Mesodermal cell (in vitro differentiated cells): ENCODE results near the gene TMEM163.
"Not testable (repeated sequence)": the region's sequence is repeated elsewhere in the genome, so short reads cannot be mapped to it uniquely, and the experiment has no call there.

Experiments used
- H3K27ac ChIP-seq: 2 replicates; pipeline ENCODE4 v1.7.0; 2013; ENCODE audit warnings: mild to moderate bottlenecking, low read depth, low read length, moderate library complexity; ENCODE audit not compliant: severe bottlenecking
- H3K36me3 ChIP-seq: 2 replicates; pipeline ENCODE4 v1.7.1; 2013; ENCODE audit warnings: mild to moderate bottlenecking, low read length, moderate library complexity; ENCODE audit not compliant: control insufficient read depth, insufficient read depth
- H3K4me1 ChIP-seq: one replicate; pipeline ENCODE4 v1.7.1; 2013; ENCODE audit warnings: mild to moderate bottlenecking, low read length; ENCODE audit not compliant: insufficient read depth, control insufficient read depth, poor library complexity, severe bottlenecking
- H3K4me3 ChIP-seq: 2 replicates; pipeline ENCODE4 v1.7.0; 2013; ENCODE audit warnings: low read length, control low read depth, mild to moderate bottlenecking; ENCODE audit not compliant: insufficient read depth, poor library complexity, severe bottlenecking; ENCODE audit errors: extremely low read depth
- H3K9me3 ChIP-seq: 2 replicates; pipeline ENCODE4 v1.7.1; 2013; ENCODE audit warnings: mild to moderate bottlenecking, low read length, moderate library complexity; ENCODE audit not compliant: control insufficient read depth
- WGBS, 2 experiments: methylation state at CpG; one replicate each; pipeline ENCODE4 v1.1.5; 2013; ENCODE audit warnings: missing lambda C conversion rate in 2 of 2; ENCODE audit not compliant: insufficient coverage in 2 of 2; 5-methylcytosine and 5-hydroxymethylcytosine counted together

Gene TMEM163

DNA sequence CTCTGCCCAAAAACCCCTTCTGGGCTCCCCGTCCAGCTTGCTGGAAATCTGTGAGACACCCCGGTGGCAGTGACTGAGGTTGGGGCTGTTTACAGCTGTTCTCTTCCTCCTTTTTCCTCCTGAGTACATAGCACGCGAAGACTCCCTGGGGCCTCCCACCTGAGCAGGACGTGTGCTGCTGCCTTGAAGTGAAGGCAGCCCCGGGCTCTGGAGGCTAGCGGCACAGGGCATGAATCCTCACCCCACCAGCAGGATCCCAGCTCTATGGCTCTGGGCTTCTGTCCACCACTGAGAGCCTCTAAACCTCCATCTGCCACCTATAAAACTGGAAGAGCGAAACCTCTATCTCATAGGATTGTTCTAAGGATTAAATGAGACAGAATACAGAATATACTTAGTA, 182.5 kb downstream of the TMEM163 start:
- WGBS, 2 experiments = 84 to 90% methylated on average over 7 of the region's 8 CpGs
- Histone ChIP-seq H3K4me1 (no peaks in the 10 kb centered on the region), H3K36me3 (no peaks in the 10 kb centered on the region), H3K4me3 (no peak overlapping the region), H3K9me3 (no peaks in the 10 kb centered on the region), H3K27ac (no peak overlapping the region)

DNA sequence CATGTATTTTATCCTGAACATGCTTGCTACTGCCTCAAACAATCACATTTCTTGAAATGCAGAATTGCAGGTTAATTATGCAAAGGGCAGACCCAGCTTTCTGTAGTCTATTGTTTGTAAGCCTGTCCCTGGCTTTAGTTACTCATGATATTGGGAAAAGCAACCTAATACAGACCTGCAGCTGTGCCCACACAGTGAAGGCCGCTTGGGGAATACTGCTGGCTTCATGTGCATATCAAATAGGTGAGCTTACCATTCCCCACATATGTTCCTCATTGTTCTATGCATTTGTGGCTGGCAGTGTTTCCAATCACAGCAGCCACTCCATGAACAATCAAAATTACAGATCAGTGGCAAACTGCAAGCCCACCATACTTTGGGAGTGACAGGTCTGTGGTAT, 186.3 kb downstream of the TMEM163 start:
- no peaks in the 10 kb centered on the region for H3K4me1 ChIP-seq
- WGBS, 2 experiments = 60 to 67% methylated on average over 1 of the region's 1 CpG
- no peaks in the 10 kb centered on the region for H3K9me3 ChIP-seq
- no peaks in the 10 kb centered on the region for H3K36me3 ChIP-seq
- peak overlapping the region; percentile 19 for H3K27ac ChIP-seq
- no peak overlapping the region for H3K4me3 ChIP-seq

DNA sequence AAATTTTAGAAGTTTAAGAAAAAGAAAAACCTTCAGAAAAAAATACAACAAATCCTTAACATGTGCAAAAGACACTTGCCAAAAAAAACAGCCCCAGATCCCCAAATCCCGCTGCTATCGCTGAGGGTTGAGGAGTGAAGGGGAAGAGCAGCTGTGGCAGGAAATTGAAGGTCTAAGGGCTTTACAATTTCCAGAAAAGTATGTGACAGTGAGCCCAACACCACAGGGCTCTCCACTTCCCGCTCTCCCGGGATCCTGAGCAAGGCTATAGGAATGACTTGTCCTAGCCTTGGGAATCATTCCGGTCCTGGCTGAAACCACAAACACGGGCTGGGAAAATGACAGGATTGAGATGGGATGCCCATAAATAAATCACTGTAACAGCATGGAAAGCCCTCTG, 191.4 kb downstream of the TMEM163 start:
- Histone ChIP-seq H3K36me3 (no peaks in the 10 kb centered on the region), H3K4me1 (no peaks in the 10 kb centered on the region), H3K4me3 (no peak overlapping the region), H3K27ac (no peak overlapping the region), H3K9me3 (no peaks in the 10 kb centered on the region)
- 86 to 100% methylated on average over 4 of the region's 6 CpGs for WGBS, 2 experiments

DNA sequence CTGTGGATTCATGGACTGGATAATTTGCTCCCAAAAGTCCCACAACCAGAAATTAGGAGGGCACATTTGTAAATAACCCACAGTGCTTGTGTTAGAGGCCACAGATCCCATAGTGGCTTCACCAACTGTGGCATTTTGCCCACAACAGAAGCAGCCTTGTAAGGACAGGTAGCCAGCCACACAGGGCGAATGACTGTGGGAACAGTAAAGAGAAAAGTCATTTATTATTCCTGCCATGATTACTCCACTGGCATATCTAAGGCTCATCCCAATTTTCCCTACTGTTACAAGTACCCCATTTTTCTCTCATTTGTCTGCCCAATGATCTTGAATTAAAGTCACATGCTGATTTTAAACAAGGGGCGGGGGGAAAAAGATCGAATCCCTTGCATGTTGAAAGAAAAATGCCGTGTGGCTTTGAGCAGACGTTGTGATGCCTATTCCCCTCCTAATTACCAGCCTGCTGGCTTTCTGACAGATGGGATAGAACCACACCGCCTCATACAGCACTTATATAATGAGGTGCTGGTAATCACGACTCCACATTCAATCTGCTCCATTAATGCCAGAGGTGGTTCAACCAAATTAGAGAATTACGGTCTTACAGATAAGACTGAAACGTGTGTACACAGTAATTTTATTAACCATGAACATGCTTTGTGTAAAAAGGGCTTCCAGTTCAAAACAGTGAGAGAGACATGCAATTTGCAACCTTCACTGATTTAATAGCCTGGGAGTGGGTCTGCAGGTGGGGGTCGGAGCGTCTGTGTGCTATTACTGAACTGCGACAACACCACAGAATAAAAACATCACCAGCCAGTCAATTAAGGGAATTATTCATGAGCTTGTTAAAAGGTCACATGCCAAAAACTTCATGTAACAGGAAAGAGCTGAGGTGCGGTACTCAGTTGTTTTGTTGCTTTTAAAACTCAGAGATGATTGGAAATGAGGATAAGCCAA, 196.0 kb downstream of the TMEM163 start:
- H3K4me3 ChIP-seq = no peak overlapping the region
- H3K4me1 ChIP-seq = no peaks in the 10 kb centered on the region
- H3K27ac ChIP-seq = no peak overlapping the region
- no peaks in the 10 kb centered on the region for H3K36me3 ChIP-seq
- H3K9me3 ChIP-seq = no peaks in the 10 kb centered on the region
- 89 to 90% methylated on average over 8 to 11 of the region's 13 CpGs for WGBS, 2 experiments

DNA sequence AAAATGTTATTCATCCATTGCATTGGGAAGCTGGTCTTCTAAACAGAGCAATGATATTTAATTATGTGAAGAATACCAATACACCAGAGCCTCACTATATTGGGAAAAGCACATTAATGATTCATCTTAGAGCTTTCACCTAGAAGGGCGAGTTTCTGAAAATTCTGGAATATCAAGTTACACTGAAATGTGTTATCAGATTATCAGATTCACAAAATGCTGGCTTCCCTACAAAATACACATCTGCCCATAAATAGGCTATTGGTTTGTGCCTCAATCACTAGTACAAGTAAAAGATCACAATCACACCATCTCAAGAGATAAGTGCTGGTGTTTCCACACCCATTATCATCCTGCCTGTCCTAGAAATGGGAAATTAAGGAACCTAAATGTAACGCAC, 200.7 kb downstream of the TMEM163 start:
- Histone ChIP-seq H3K36me3 (no peaks in the 10 kb centered on the region), H3K27ac (no peak overlapping the region), H3K9me3 (no peaks in the 10 kb centered on the region), H3K4me1 (no peaks in the 10 kb centered on the region), H3K4me3 (no peak overlapping the region)
- WGBS, 2 experiments = 89 to 100% methylated on average over 1 of the region's 2 CpGs

DNA sequence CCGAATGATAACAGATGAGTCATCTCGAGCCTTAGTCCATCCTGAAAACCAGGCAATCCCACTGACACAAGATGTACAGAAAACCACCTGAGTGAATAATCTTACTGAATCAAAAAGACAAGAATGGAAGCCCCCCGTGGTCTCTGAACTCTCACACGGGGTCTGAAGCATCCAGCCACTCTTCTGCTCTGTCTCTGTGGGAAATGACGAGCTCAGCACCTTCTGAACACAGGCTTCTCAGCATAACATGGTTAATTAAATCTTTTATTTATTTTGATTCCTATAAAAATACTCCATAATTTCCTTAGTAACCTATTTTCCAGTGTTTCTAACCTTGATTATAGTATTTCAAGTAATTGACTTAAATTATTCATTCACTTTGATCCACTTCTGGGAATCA, 203.7 kb downstream of the TMEM163 start:
- no peak overlapping the region for H3K27ac ChIP-seq
- H3K36me3 ChIP-seq = no peaks in the 10 kb centered on the region
- no peak overlapping the region for H3K4me3 ChIP-seq
- 74 to 83% methylated on average over 4 to 5 of the region's 5 CpGs for WGBS, 2 experiments
- no peaks in the 10 kb centered on the region for H3K9me3 ChIP-seq
- H3K4me1 ChIP-seq = no peaks in the 10 kb centered on the region

DNA sequence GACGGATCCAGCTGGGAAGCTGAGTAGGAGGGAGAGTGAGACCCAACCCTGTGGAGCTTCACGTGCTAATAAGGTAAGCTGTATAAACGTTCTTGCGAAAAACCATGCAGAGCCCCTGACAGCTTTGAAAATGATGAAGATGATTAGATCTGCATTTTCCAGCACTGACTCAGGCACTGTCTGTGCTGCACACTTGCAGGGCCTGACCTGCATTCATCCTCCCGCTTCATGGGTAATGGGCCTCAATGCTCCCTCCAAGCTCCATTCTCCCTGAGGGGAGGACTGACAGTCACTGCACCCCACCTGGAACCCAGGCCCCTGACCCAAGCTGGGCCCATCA, 205.4 kb downstream of the TMEM163 start:
- Histone ChIP-seq H3K9me3 (no peaks in the 10 kb centered on the region), H3K27ac (no peak overlapping the region), H3K4me1 (no peaks in the 10 kb centered on the region), H3K36me3 (no peaks in the 10 kb centered on the region), H3K4me3 (no peak overlapping the region)
- WGBS, 2 experiments = 91 to 93% methylated on average over 4 to 5 of the region's 5 CpGs

DNA sequence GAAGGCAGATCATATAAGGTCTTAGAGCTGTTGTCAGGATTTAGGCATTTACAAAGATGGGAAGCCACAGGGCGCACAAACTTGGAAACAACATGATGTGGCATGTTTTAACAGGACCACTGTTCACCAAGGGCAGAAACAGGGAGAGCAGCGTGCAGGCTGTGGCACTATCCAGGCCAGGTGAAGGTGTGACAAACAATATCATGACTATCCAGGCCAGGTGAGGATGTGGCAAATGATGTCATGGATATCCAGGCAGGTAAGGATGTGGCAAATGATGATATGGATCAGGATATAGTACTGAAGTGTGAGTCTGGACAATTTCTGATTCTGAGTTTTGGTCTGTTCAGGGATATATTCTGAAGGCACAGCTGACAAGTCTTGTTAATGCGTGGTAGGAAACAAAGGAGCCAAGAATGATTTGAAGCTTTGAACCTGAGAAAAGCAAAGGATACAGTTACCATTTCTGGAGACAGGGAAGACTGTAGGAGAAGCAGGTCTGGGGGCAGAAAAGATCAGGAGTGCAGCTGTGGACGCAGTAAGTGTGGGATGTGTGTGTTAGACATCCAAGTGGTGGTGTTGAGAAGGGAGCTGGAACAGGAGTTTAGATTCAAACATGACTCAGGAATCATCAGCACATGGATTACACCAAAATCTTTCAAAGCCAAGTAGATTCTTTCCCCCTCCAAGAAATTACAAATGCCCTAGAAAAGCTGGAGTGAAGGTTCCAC, 205.9 kb downstream of the TMEM163 start:
- Histone ChIP-seq H3K36me3 (no peaks in the 10 kb centered on the region), H3K9me3 (no peaks in the 10 kb centered on the region), H3K4me3 (no peak overlapping the region), H3K4me1 (no peaks in the 10 kb centered on the region), H3K27ac (no peak overlapping the region)
- whole genome bisulfite sequencing, 2 experiments = 88 to 93% methylated on average over 4 of the region's 4 CpGs

DNA sequence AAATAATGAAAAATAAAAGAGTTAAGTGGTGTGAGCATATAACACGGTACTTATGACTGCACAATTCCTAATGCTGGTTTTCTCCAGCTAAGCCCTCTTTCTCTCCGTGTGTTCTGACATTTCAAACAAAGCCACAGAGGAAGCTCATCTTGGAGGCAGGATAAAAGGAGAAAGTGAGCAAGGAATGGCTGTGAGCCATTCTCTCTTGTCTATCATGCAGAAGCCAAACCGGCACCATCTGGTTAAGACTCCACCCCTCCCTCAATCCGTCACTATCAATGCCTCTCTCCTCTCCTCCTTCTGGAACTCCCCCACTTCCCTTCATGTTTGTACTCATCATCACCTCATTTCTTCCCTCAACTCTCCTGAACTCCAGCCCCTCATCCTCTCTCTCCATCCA, 210.4 kb downstream of the TMEM163 start:
- Histone ChIP-seq H3K4me1 (no peaks in the 10 kb centered on the region), H3K27ac (no peak overlapping the region), H3K4me3 (no peak overlapping the region), H3K36me3 (no peaks in the 10 kb centered on the region), H3K9me3 (no peaks in the 10 kb centered on the region)
- WGBS, 2 experiments = 60 to 71% methylated on average over 3 to 4 of the region's 4 CpGs

DNA sequence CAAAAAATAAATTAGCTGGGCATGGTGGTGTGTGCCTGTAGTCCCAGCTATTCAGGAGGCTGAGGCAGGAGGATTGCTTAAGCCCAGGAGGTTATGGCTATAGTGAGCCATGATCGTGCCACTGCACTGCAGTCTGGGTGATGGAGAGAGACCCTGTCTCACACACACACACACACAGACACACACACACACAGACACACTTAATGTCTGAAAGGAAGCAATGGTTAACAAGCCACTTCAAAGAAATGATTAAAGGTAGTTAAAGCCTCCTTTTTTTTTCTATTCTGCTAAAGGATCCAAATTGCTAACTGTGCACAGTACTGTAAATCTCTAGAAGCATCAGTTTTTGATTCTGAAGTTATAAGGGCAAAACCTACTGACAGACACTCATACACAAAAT, 211.1 kb downstream of the TMEM163 start:
- Histone ChIP-seq H3K36me3 (no peaks in the 10 kb centered on the region), H3K4me1 (no peaks in the 10 kb centered on the region), H3K9me3 (no peaks in the 10 kb centered on the region), H3K4me3 (no peak overlapping the region), H3K27ac (no peak overlapping the region)
- no CpG with 5 or more reads among the region's 1 CpG for WGBS, 2 experiments

DNA sequence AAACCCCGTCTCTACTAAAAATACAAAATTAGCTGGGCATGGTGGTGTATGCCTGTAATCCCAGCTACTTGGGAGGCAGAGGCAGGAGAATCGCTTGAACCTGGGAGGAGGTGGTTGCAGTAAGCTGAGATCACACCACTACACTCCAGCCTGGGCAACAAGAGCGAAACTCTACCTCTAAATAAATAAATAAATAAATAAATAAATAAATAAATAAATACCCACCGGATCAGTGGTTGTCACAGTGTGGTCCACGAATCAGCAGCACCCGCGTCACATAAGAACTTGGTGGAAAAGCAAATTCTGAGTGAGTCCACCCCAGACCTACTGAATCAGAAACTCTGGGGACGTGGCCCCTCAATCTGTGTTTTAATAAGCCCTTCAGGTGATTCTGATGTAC, 211.6 kb downstream of the TMEM163 start:
- not testable (repeated sequence) for H3K9me3 ChIP-seq, H3K36me3 ChIP-seq, H3K4me1 ChIP-seq, H3K27ac ChIP-seq, H3K4me3 ChIP-seq
- WGBS, 2 experiments = 86 to 90% methylated on average over 4 of the region's 8 CpGs
